ENCODE measurements around the gene INTS6. TPM values are rescaled to one million over a fixed set of nuclear protein-coding genes. Genes with fewer than 3 reads are reported as not detected.

The INTS6 gene
- total and polyA plus RNA-seq, 8 donors = 25.0 to 47.3 (median 41.8) TPM

- no peaks in the 10 kb centered on the region for H3K4me1 ChIP-seq
- intact Hi-C loops (cut with DNase I) = no loop called here
- no peak for ATAC-seq
- H3K9me3 ChIP-seq = no peaks in the 10 kb centered on the region
- H3K27ac ChIP-seq = no peak overlapping the region
- H3K27me3 ChIP-seq = no peaks in the 10 kb centered on the region
- no peak for DNase-seq
- no peak for TF ChIP-seq CTCF (IDR thresholded peaks at IDR 0.05)
- peaks cover 0 to 85% of the 10 kb centered on the region in 2 donors for H3K36me3 ChIP-seq
- no peak overlapping the region for H3K4me3 ChIP-seq
These were observed 89.2 kb downstream of the INTS6 start for GRCh38 chr13:51363625-51364024.

- Histone ChIP-seq H3K27me3 (no peaks in the 10 kb centered on the region), H3K4me1 (no peaks in the 10 kb centered on the region), H3K36me3 (peaks cover 0 to 60% of the 10 kb centered on the region in 2 donors), H3K4me3 (no peak overlapping the region), H3K27ac (no peak overlapping the region), H3K9me3 (no peaks in the 10 kb centered on the region)
- intact Hi-C loops (cut with DNase I) = no loop called here
- TF ChIP-seq CTCF (IDR thresholded peaks at IDR 0.05) = no peak
- ATAC-seq (no peak), DNase-seq (no peak)
These were observed 91.7 kb downstream of the INTS6 start for GRCh38 chr13:51361106-51361505.

- Histone ChIP-seq H3K36me3 (peaks cover 0 to 54% of the 10 kb centered on the region in 2 donors), H3K9me3 (no peaks in the 10 kb centered on the region), H3K27me3 (no peaks in the 10 kb centered on the region), H3K4me3 (no peak overlapping the region), H3K4me1 (no peaks in the 10 kb centered on the region), H3K27ac (no peak overlapping the region)
- no peak for TF ChIP-seq CTCF (IDR thresholded peaks at IDR 0.05)
- ATAC-seq (no peak), DNase-seq (no peak)
- intact Hi-C loops (cut with DNase I) = no loop called here
These were observed 92.3 kb downstream of the INTS6 start for GRCh38 chr13:51360489-51360888.

- TF ChIP-seq CTCF (IDR thresholded peaks at IDR 0.05) = no peak
- Histone ChIP-seq H3K27me3 (no peaks in the 10 kb centered on the region), H3K36me3 (peaks cover 0 to 43% of the 10 kb centered on the region in 2 donors), H3K4me1 (no peaks in the 10 kb centered on the region), H3K9me3 (no peaks in the 10 kb centered on the region), H3K4me3 (no peak overlapping the region), H3K27ac (no peak overlapping the region)
- DNase-seq (no peak), ATAC-seq (no peak)
- intact Hi-C loops (cut with DNase I) = no loop called here
These were observed 93.5 kb downstream of the INTS6 start for GRCh38 chr13:51359352-51359751.

- Histone ChIP-seq H3K4me3 (no peak overlapping the region), H3K9me3 (no peaks in the 10 kb centered on the region), H3K27ac (no peak overlapping the region), H3K27me3 (no peaks in the 10 kb centered on the region), H3K4me1 (no peaks in the 10 kb centered on the region), H3K36me3 (peaks cover 0 to 31% of the 10 kb centered on the region in 2 donors)
- intact Hi-C loops (cut with DNase I) = no loop called here
- no peak for ATAC-seq
- no peak for TF ChIP-seq CTCF (IDR thresholded peaks at IDR 0.05)
- DNase-seq = no peak
These were observed 94.8 kb downstream of the INTS6 start for GRCh38 chr13:51357928-51358595.

Measured in left lung (tissue), 10 donors.